ENCODE data around the gene UIMC1.
"Not testable (repeated sequence)": the region's sequence is repeated elsewhere in the genome, so short reads cannot be mapped to it uniquely, and the experiment has no call there.

Gene UIMC1

GRCh38 chr5:177006265-177006972, at the start of gene UIMC1:
Gene UIMC1, minus strand, starts transcription at chr5:177006779. Its CDS starts 24,164 bp downstream, at chr5:176982615.
- peak; percentile 88 for DNase-seq (ENCODE audit: low spot score)

GRCh38 chr5:177049285-177049684, 42.7 kb upstream of the UIMC1 start:
- DNase-seq (ENCODE audit: low spot score) = no peak

GRCh38 chr5:177048531-177048930, 42.0 kb upstream of the UIMC1 start:
- DNase-seq (ENCODE audit: low spot score) = not testable (repeated sequence)

GRCh38 chr5:177045631-177046030, 39.1 kb upstream of the UIMC1 start:
- DNase-seq (ENCODE audit: low spot score) = no peak

- no peak for DNase-seq (ENCODE audit: low spot score)
These were observed 38.1 kb upstream of the UIMC1 start for GRCh38 chr5:177044641-177045040.

GRCh38 chr5:177043958-177044357, 37.4 kb upstream of the UIMC1 start:
- DNase-seq (ENCODE audit: low spot score) = no peak

GRCh38 chr5:177043114-177043513, 36.5 kb upstream of the UIMC1 start:
- DNase-seq (ENCODE audit: low spot score) = no peak

- DNase-seq (ENCODE audit: low spot score) = no peak
These were observed 35.4 kb upstream of the UIMC1 start for GRCh38 chr5:177041936-177042335.

GRCh38 chr5:177040814-177041420, 34.3 kb upstream of the UIMC1 start:
- no peak for DNase-seq (ENCODE audit: low spot score)

GRCh38 chr5:177036921-177037320, 30.3 kb upstream of the UIMC1 start:
- DNase-seq (ENCODE audit: low spot score) = no peak

- DNase-seq (ENCODE audit: low spot score) = no peak
These were observed 29.9 kb upstream of the UIMC1 start for GRCh38 chr5:177036443-177036842.

- DNase-seq (ENCODE audit: low spot score) = no peak
These were observed 29.4 kb upstream of the UIMC1 start for GRCh38 chr5:177035976-177036375.

- no peak for DNase-seq (ENCODE audit: low spot score)
These were observed 22.9 kb upstream of the UIMC1 start for GRCh38 chr5:177029498-177029897.

- no peak for DNase-seq (ENCODE audit: low spot score)
These were observed 21.1 kb upstream of the UIMC1 start for GRCh38 chr5:177027665-177028064.

- no peak for DNase-seq (ENCODE audit: low spot score)
These were observed 18.6 kb upstream of the UIMC1 start for GRCh38 chr5:177025101-177025601.

GRCh38 chr5:177024559-177024958, 18.0 kb upstream of the UIMC1 start:
- DNase-seq (ENCODE audit: low spot score) = no peak

GRCh38 chr5:177023303-177023664, 16.7 kb upstream of the UIMC1 start:
- DNase-seq (ENCODE audit: low spot score) = peak; percentile 42

GRCh38 chr5:177022386-177023302, 16.1 kb upstream of the UIMC1 start, which contains the start of gene ZNF346:
Gene ZNF346, plus strand, starts transcription at chr5:177022696. Its CDS starts 43 bp downstream, at chr5:177022739.
- DNase-seq (ENCODE audit: low spot score) = peak; percentile 98

- DNase-seq (ENCODE audit: low spot score) = no peak
These were observed 13.5 kb upstream of the UIMC1 start for GRCh38 chr5:177020033-177020432.

- DNase-seq (ENCODE audit: low spot score) = no peak
These were observed 11.8 kb upstream of the UIMC1 start for GRCh38 chr5:177018341-177018740.

- no peak for DNase-seq (ENCODE audit: low spot score)
These were observed 8.6 kb upstream of the UIMC1 start for GRCh38 chr5:177015156-177015555.

- DNase-seq (ENCODE audit: low spot score) = no peak
These were observed 3.6 kb upstream of the UIMC1 start for GRCh38 chr5:177010153-177010552.

- DNase-seq (ENCODE audit: low spot score) = no peak
These were observed 2.1 kb upstream of the UIMC1 start for GRCh38 chr5:177008716-177009115.
